WTC11 (cell line): ENCODE data around the gene SLC12A8. TPM values are rescaled to one million over a fixed set of nuclear protein-coding genes. Genes with fewer than 3 reads are reported as not detected.

ENCODE experiments used
- ATAC-seq: fragments of 200-7000 bp; cut with Tn5 transposase; 2 replicates; pipeline ENCODE4 v1.10.0; 2021; ENCODE audit warnings: mild to moderate bottlenecking, moderate library complexity
- CTCF ChIA-PET: fragments of 300-600 bp; sonication (Branson Sonifier 250); formaldehyde crosslinking; loops from one replicate; lab custom pipeline; 2021; ENCODE audit warnings: antibody characterized with exemption; lab: Charles Lee
- POLR2A ChIA-PET: fragments of 350-600 bp; sonication (Branson Sonifier 250); formaldehyde crosslinking; loops from one replicate; lab custom pipeline; 2021; ENCODE audit warnings: antibody characterized with exemption; lab: Charles Lee
- DNase-seq: peaks from one replicate; pipeline ENCODE4 v3.0.0; 2021; ENCODE audit warnings: low spot score
- H3K27ac Mint-ChIP-seq: 2 replicates; pipeline ENCODE4 v1.8.0; 2021; ENCODE audit warnings: mixed read lengths
- H3K27me3 Mint-ChIP-seq: 2 replicates; pipeline ENCODE4 v1.8.0; 2021; ENCODE audit warnings: low read depth, mild to moderate bottlenecking, moderate library complexity, mixed read lengths
- H3K36me3 Mint-ChIP-seq: 2 replicates; pipeline ENCODE4 v1.8.0; 2021; ENCODE audit warnings: mixed read lengths
- H3K4me1 Mint-ChIP-seq: 2 replicates; pipeline ENCODE4 v1.8.0; 2022; ENCODE audit warnings: mixed read lengths
- H3K4me3 Mint-ChIP-seq: 2 replicates; pipeline ENCODE4 v1.8.0; 2021; ENCODE audit warnings: mild to moderate bottlenecking, moderate library complexity, mixed read lengths
- H3K9me3 Mint-ChIP-seq: 2 replicates; pipeline ENCODE4 v1.8.0; 2021; ENCODE audit warnings: mixed read lengths
- AR ChIP-seq: fragments of 250-450 bp; sonication (Bioruptor Pico); IDR thresholded peaks from 2 replicates; pipeline ENCODE4 v1.9.0; 2021; ENCODE audit warnings: mild to moderate bottlenecking
- ATF6 ChIP-seq: sonication (generic); formaldehyde crosslinking; IDR thresholded peaks from 2 replicates; pipeline ENCODE4 v1.8.1; 2023; ENCODE audit warnings: mild to moderate bottlenecking, missing genetic modification reagents
- FOXK1 ChIP-seq: sonication (generic); formaldehyde crosslinking; IDR thresholded peaks from 2 replicates; pipeline ENCODE4 v1.8.0; 2022; ENCODE audit warnings: mild to moderate bottlenecking, moderate library complexity, missing genetic modification reagents
- FOXP4 ChIP-seq: sonication (generic); formaldehyde crosslinking; IDR thresholded peaks from 2 replicates; pipeline ENCODE4 v1.8.0; 2022; ENCODE audit warnings: mild to moderate bottlenecking, missing genetic modification reagents
- GABPB1 ChIP-seq: sonication (generic); formaldehyde crosslinking; IDR thresholded peaks from 2 replicates; pipeline ENCODE4 v1.8.1; 2023; ENCODE audit warnings: mild to moderate bottlenecking, missing genetic modification reagents
- GTF2I ChIP-seq: fragments of 250-450 bp; sonication (Bioruptor Pico); conservative IDR thresholded peaks from 2 replicates; pipeline ENCODE4 v1.4.0; 2021; ENCODE audit warnings: mild to moderate bottlenecking
- HMGA2 ChIP-seq: fragments of 250-450 bp; sonication (Bioruptor Pico); IDR thresholded peaks from 2 replicates; pipeline ENCODE4 v1.4.0; 2021; ENCODE audit warnings: mild to moderate bottlenecking, moderate library complexity
- HMGXB4 ChIP-seq: sonication (generic); formaldehyde crosslinking; IDR thresholded peaks from 2 replicates; pipeline ENCODE4 v1.8.1; 2023; ENCODE audit warnings: mild to moderate bottlenecking, moderate library complexity, missing genetic modification reagents
- IRF2 ChIP-seq: sonication (generic); formaldehyde crosslinking; IDR thresholded peaks from 2 replicates; pipeline ENCODE4 v1.8.0; 2022; ENCODE audit warnings: low read depth, missing genetic modification reagents, borderline replicate concordance
- MAX ChIP-seq: sonication (generic); formaldehyde crosslinking; IDR thresholded peaks from 2 replicates; pipeline ENCODE4 v1.8.0; 2022; ENCODE audit warnings: mild to moderate bottlenecking, missing genetic modification reagents
- MLX ChIP-seq: sonication (generic); formaldehyde crosslinking; IDR thresholded peaks from 2 replicates; pipeline ENCODE4 v1.8.1; 2023; ENCODE audit warnings: mild to moderate bottlenecking, missing genetic modification reagents, moderate library complexity
- MYBL2 ChIP-seq: sonication (generic); formaldehyde crosslinking; IDR thresholded peaks from 2 replicates; pipeline ENCODE4 v1.8.1; 2023; ENCODE audit warnings: mild to moderate bottlenecking, moderate library complexity, missing genetic modification reagents
- SMAD4 ChIP-seq: sonication (generic); formaldehyde crosslinking; IDR thresholded peaks from 2 replicates; pipeline ENCODE4 v1.8.0; 2022; ENCODE audit warnings: mild to moderate bottlenecking, missing genetic modification reagents
- SOX15 ChIP-seq: fragments of 250-450 bp; sonication (Bioruptor Pico); IDR thresholded peaks from 2 replicates; pipeline ENCODE4 v1.9.0; 2021; ENCODE audit warnings: mild to moderate bottlenecking
- SP1 ChIP-seq: sonication (generic); formaldehyde crosslinking; conservative IDR thresholded peaks from 2 replicates; pipeline ENCODE4 v1.8.1; 2022; ENCODE audit warnings: missing genetic modification reagents
- TEAD4 ChIP-seq: sonication (generic); formaldehyde crosslinking; IDR thresholded peaks from 2 replicates; pipeline ENCODE4 v1.8.0; 2022; ENCODE audit warnings: mild to moderate bottlenecking, missing genetic modification reagents
- USF2 ChIP-seq: sonication (generic); formaldehyde crosslinking; IDR thresholded peaks from 2 replicates; pipeline ENCODE4 v1.8.1; 2023; ENCODE audit warnings: mild to moderate bottlenecking, missing genetic modification reagents, moderate library complexity
- ZBTB43 ChIP-seq: sonication (generic); formaldehyde crosslinking; IDR thresholded peaks from 2 replicates; pipeline ENCODE4 v1.8.1; 2023; ENCODE audit warnings: mild to moderate bottlenecking, missing genetic modification reagents
- ZNF121 ChIP-seq: sonication (generic); formaldehyde crosslinking; IDR thresholded peaks from 2 replicates; pipeline ENCODE4 v1.8.0; 2023; ENCODE audit warnings: missing genetic modification reagents
- ZNF219 ChIP-seq: sonication (generic); formaldehyde crosslinking; IDR thresholded peaks from 2 replicates; pipeline ENCODE4 v1.8.0; 2023; ENCODE audit warnings: missing genetic modification reagents, mild to moderate bottlenecking, borderline replicate concordance
- ZNF396 ChIP-seq: fragments of 250-450 bp; sonication (Bioruptor Pico); IDR thresholded peaks from 2 replicates; pipeline ENCODE4 v1.8.0; 2021; ENCODE audit warnings: mild to moderate bottlenecking, moderate library complexity, borderline replicate concordance
- total RNA-seq: library from RNA; stranded (reverse); gene quantifications from 3 replicates; pipeline ENCODE4 v1.2.3, GENCODE V29; 2021

The SLC12A8 gene
- total RNA-seq, 1 experiment from 2014 or later: 9.1 TPM

- CTCF ChIA-PET: no interaction called here
- POLR2A ChIA-PET: interaction anchor here (0.6 kb wide), 1 partner anchor 340 kb away, joined by 3 read pairs; no protein-coding TSS in a partner anchor
- Mint-ChIP-seq H3K36me3 (no peaks in the 10 kb centered on the region), H3K27ac (peak overlapping the region; percentile 52), H3K4me3 (no peak overlapping the region), H3K4me1 (peaks cover 57% of the 10 kb centered on the region)
- TF ChIP-seq USF2 (CRISPR knock-in tag) (0 out of 2 replicates have a peak, but pooled peaks have one; percentile 20), ZNF219 (CRISPR knock-in tag) (no peak)
- TF ChIP-seq, all 79 proteins: peak for 1
- H3K9me3 Mint-ChIP-seq: no peaks in the 10 kb centered on the region; the same call in 1 of the 2 replicates
- no peak for ATAC-seq
- DNase-seq: no peak
- H3K27me3 Mint-ChIP-seq: peaks cover 4% of the 10 kb centered on the region
Observed at GRCh38 chr3:125146626-125147490, 65.7 kb downstream of the SLC12A8 start.

- no peak overlapping the region for H3K4me3 Mint-ChIP-seq
- no peaks in the 10 kb centered on the region for H3K36me3 Mint-ChIP-seq
- no peaks in the 10 kb centered on the region; the same call in 1 of the 2 replicates for H3K9me3 Mint-ChIP-seq
- DNase-seq: no peak
- peaks cover 8% of the 10 kb centered on the region for H3K27me3 Mint-ChIP-seq
- CTCF ChIA-PET: no interaction called here
- ATAC-seq: no peak
- no peak for TF ChIP-seq TEAD4 (CRISPR knock-in tag)
- TF ChIP-seq ZBTB43 (CRISPR knock-in tag): no peak
- no peak for TF ChIP-seq MYBL2 (CRISPR knock-in tag)
- no peak for TF ChIP-seq ZNF396
- no peak for TF ChIP-seq SP1 (CRISPR knock-in tag)
- no peak for TF ChIP-seq ATF6 (CRISPR knock-in tag)
- no peak for TF ChIP-seq FOXP4 (CRISPR knock-in tag)
- no peak for TF ChIP-seq IRF2 (CRISPR knock-in tag)
- no peak for TF ChIP-seq FOXK1
- no peak for TF ChIP-seq MAX (CRISPR knock-in tag)
- no peak for TF ChIP-seq GTF2I (CRISPR knock-in tag)
- TF ChIP-seq SOX15 (CRISPR knock-in tag): no peak
- no peak for TF ChIP-seq HMGXB4 (CRISPR knock-in tag)
- TF ChIP-seq ZNF121 (CRISPR knock-in tag): no peak
- no peak for TF ChIP-seq SMAD4
- no peak for TF ChIP-seq GABPB1
- TF ChIP-seq AR (CRISPR knock-in tag): no peak
- no peak for TF ChIP-seq MLX
- no peak for TF ChIP-seq HMGA2
- TF ChIP-seq, all 79 proteins: peak for 0
- Mint-ChIP-seq H3K27ac (no peak overlapping the region), H3K4me1 (peaks cover 58% of the 10 kb centered on the region)
- POLR2A ChIA-PET: no interaction called here
Observed at GRCh38 chr3:125145751-125146475, 66.6 kb downstream of the SLC12A8 start.
